Measurements from ENCODE around the gene ZNF367. TPM values are rescaled to one million over a fixed set of nuclear protein-coding genes. Genes with fewer than 3 reads are reported as not detected.

Gene ZNF367
- total RNA-seq, 1 experiment from 2014 or later = 14.0 TPM

DNA sequence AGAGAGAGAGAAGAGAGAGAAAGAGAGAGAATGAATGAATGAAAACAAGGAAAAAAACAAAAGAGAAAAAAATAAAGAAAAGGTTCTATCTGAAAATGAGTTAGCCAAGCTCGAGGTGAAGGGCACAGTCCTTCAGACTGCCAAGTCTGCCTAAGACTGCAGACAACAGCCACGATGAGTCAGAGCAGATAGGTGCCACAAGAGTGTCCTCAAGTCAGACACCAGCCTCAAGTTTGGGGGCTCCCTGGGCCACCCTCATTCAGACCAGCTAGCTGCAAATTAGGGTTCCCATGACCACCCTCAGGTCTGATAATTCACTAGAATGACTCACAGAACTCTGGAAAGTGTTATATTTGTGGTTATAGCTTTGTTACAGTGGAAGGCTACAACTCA is 17.9 kb upstream of the ZNF367 start:
- intact Hi-C loops (cut with micrococcal nuclease; ENCODE audit: unreplicated experiment) = no loop called here
- CTCF ChIA-PET = interaction anchor here (0.6 kb wide), 1 partner anchor 34 kb away, joined by 6 read pairs; no protein-coding TSS in a partner anchor
- no peaks in the 10 kb centered on the region for H3K27me3 ChIP-seq (ENCODE audit: insufficient read depth, low read depth)
- no peaks in the 10 kb centered on the region for H3K9me3 ChIP-seq (ENCODE audit: insufficient read depth, low read depth)
- no peak for TF ChIP-seq EZH2 (IDR thresholded peaks at IDR 0.05; ENCODE audit: low read depth)
- no peak for TF ChIP-seq CTCF (conservative IDR thresholded peaks at IDR 0.05)
- DNase-seq = no peak
- H3K4me1 ChIP-seq (replicated peaks; ENCODE audit: insufficient read depth) = no peaks in the 10 kb centered on the region
- H3K9me2 ChIP-seq (ENCODE audit: insufficient read depth) = no peaks in the 10 kb centered on the region
- no TSS peak for BruUV-seq (replicated peaks)
- H4K20me1 ChIP-seq (ENCODE audit: insufficient read depth) = no peaks in the 10 kb centered on the region
- no peak overlapping the region for H3K27ac ChIP-seq
- no peaks in the 10 kb centered on the region for H3F3A ChIP-seq (ENCODE audit: insufficient read depth, low read depth)
- H3K36me3 ChIP-seq (ENCODE audit: low read depth) = no peaks in the 10 kb centered on the region
- no peaks in the 10 kb centered on the region for H3K79me2 ChIP-seq (ENCODE audit: low read depth)
- POLR2A ChIA-PET (ENCODE audit: unreplicated experiment) = interaction anchor here (0.6 kb wide), 1 partner anchor 415 kb away, joined by 3 read pairs; no protein-coding TSS in a partner anchor
- H2AFZ ChIP-seq = no peak overlapping the region
- H3K4me3 ChIP-seq = no peak overlapping the region
- no peak overlapping the region for H3K4me2 ChIP-seq

- Histone ChIP-seq H3K9me2 (ENCODE audit: insufficient read depth) (no peaks in the 10 kb centered on the region), H3F3A (ENCODE audit: insufficient read depth, low read depth) (no peaks in the 10 kb centered on the region), H3K79me2 (ENCODE audit: low read depth) (no peaks in the 10 kb centered on the region), H3K36me3 (ENCODE audit: low read depth) (no peaks in the 10 kb centered on the region), H4K20me1 (ENCODE audit: insufficient read depth) (no peaks in the 10 kb centered on the region), H3K4me3 (no peak overlapping the region), H3K4me2 (no peak overlapping the region), H3K27me3 (ENCODE audit: insufficient read depth, low read depth) (no peaks in the 10 kb centered on the region), H3K27ac (no peak overlapping the region), H3K4me1 (replicated peaks; ENCODE audit: insufficient read depth) (no peaks in the 10 kb centered on the region), H2AFZ (no peak overlapping the region), H3K9me3 (ENCODE audit: insufficient read depth, low read depth) (no peaks in the 10 kb centered on the region)
- no peak for DNase-seq
- intact Hi-C loops (cut with micrococcal nuclease; ENCODE audit: unreplicated experiment) = no loop called here
- TF ChIP-seq CTCF (conservative IDR thresholded peaks at IDR 0.05) (no peak), EZH2 (IDR thresholded peaks at IDR 0.05; ENCODE audit: low read depth) (no peak)
- ChIA-PET POLR2A (ENCODE audit: unreplicated experiment) (interaction anchor here (0.6 kb wide), 1 partner anchor 416 kb away, joined by 3 read pairs; no protein-coding TSS in a partner anchor), CTCF (no interaction called here)
- no TSS peak for BruUV-seq (replicated peaks)
These were observed 17.2 kb upstream of the ZNF367 start for GRCh38 chr9:96435345-96435744.

DNA sequence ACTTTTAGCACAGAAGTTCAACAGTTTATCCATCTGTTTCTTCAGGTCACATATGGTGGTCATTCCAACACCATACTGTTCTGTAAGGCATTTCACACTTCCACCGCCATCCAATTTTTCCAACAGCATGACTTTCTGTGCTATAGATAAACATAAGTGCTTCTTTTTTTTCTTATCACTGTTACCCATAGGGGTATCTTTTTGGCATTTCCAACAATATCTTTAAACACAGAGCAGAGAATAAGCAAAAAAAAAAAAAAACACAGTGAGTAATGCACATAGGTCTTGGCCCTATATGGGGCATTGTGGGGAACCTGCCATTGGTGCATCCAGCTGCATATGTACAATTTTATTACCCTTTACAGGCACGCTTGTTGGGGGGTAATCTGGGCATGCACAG is 12.2 kb upstream of the ZNF367 start:
- CTCF ChIA-PET = no interaction called here

More for the DNA sequence above, 12.2 kb upstream of the ZNF367 start:
- Histone ChIP-seq H3K27me3 (ENCODE audit: insufficient read depth, low read depth) (no peaks in the 10 kb centered on the region), H3K79me2 (ENCODE audit: low read depth) (no peaks in the 10 kb centered on the region), H2AFZ (no peak overlapping the region), H3K9me2 (ENCODE audit: insufficient read depth) (no peaks in the 10 kb centered on the region), H3K4me3 (no peak overlapping the region), H3K36me3 (ENCODE audit: low read depth) (no peaks in the 10 kb centered on the region), H4K20me1 (ENCODE audit: insufficient read depth) (no peaks in the 10 kb centered on the region), H3K27ac (no peak overlapping the region), H3K4me1 (replicated peaks; ENCODE audit: insufficient read depth) (no peaks in the 10 kb centered on the region), H3K4me2 (no peak overlapping the region), H3K9me3 (ENCODE audit: insufficient read depth, low read depth) (no peaks in the 10 kb centered on the region), H3F3A (ENCODE audit: insufficient read depth, low read depth) (peaks cover 4% of the 10 kb centered on the region; the same call in 1 of the 2 replicates)
- BruUV-seq (replicated peaks) = no TSS peak
- POLR2A ChIA-PET (ENCODE audit: unreplicated experiment) = no interaction called here
- intact Hi-C loops (cut with micrococcal nuclease; ENCODE audit: unreplicated experiment) = no loop called here
- no peak for DNase-seq
- TF ChIP-seq EZH2 (IDR thresholded peaks at IDR 0.05; ENCODE audit: low read depth) = no peak
- no peak for TF ChIP-seq CTCF (conservative IDR thresholded peaks at IDR 0.05)
